HCT116 (cell line): Measurements from ENCODE around the gene CMBL.

ENCODE experiments used
- CTCF ChIP-seq, 3 experiments: fragments of 200-600 bp in 1 of 3; sonication (generic) in 1 of 3; IDR thresholded peaks in 2 of 3; conservative IDR thresholded peaks in 1 of 3; 2 replicates each; pipeline ENCODE4 v1.5.1; 2012 to 2017; ENCODE audit warnings: low read depth in 2 of 3, low read length in 2 of 3, antibody characterized with exemption in 1 of 3, borderline replicate concordance in 1 of 3, control low read depth in 1 of 3, mild to moderate bottlenecking in 1 of 3, mixed read lengths in 1 of 3, mixed run types in 1 of 3, moderate library complexity in 1 of 3; ENCODE audit not compliant: insufficient read depth in 1 of 3
- EZH2 ChIP-seq: fragments of 200-600 bp; sonication (generic); IDR thresholded peaks from 2 replicates; pipeline ENCODE4 v1.6.1; 2017; ENCODE audit warnings: antibody characterized with exemption, mixed run types
- POLR2A ChIP-seq: IDR thresholded peaks from 2 replicates; pipeline ENCODE4 v1.7.0; 2011; ENCODE audit warnings: borderline replicate concordance; ENCODE audit not compliant: insufficient read depth, insufficient read length; ENCODE audit errors: extremely low read depth
- POLR2AphosphoS5 ChIP-seq: IDR thresholded peaks from 2 replicates; pipeline ENCODE4 v1.6.1; 2011; ENCODE audit warnings: mild to moderate bottlenecking, low read depth, low read length, moderate library complexity
- TF ChIP-seq, protein P1 (sequence below): IDR thresholded peaks from 2 replicates; pipeline ENCODE4 v1.6.1; 2012; ENCODE audit warnings: low read depth

DNA sequence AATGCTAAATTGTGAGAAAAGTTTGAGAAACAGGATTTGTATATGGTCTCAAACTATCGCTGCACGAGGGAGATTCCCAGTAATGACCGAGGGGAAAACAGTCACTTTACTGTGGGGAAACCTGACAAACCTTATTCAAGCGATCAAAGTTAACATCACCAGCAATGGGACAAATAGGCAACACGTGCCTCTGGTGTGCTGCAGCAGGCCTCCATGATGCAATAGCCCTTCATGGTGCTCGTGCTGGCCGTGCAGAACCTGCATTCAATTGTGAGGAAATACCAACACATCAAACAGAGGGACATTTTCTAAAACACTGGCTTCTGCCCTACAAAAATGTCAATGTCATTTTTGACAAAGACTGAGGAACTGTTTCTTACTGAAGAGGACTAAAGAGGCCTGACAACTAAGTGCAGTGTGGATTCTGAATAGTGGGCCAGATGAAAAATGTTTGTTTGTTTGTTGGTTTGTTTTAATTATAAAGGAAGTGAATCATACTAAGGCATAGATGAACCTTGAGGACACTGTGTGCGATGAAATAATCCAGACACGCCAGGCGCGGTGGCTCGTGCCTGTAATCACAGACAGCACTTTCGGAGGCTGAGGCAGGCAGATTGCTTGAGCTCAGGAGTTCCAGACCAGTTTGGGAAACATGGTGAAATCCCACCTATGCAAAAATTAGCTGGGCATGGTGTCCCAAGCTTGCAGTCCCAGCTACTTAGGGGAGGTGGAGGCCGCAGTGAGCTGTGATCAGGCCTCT, 28.2 kb upstream of the CMBL start:
- no peak for TF ChIP-seq CTCF (IDR thresholded peaks at IDR 0.05 in 2 of 3, conservative IDR thresholded peaks at IDR 0.05 in 1 of 3; ENCODE audit: borderline replicate concordance in 1 of 3, insufficient read depth in 1 of 3, low read depth in 2 of 3, low read length in 2 of 3)
- no peak for TF ChIP-seq POLR2AphosphoS5
- TF ChIP-seq EZH2: no peak
- TF ChIP-seq POLR2A: no peak
- TF ChIP-seq, protein P1, sequence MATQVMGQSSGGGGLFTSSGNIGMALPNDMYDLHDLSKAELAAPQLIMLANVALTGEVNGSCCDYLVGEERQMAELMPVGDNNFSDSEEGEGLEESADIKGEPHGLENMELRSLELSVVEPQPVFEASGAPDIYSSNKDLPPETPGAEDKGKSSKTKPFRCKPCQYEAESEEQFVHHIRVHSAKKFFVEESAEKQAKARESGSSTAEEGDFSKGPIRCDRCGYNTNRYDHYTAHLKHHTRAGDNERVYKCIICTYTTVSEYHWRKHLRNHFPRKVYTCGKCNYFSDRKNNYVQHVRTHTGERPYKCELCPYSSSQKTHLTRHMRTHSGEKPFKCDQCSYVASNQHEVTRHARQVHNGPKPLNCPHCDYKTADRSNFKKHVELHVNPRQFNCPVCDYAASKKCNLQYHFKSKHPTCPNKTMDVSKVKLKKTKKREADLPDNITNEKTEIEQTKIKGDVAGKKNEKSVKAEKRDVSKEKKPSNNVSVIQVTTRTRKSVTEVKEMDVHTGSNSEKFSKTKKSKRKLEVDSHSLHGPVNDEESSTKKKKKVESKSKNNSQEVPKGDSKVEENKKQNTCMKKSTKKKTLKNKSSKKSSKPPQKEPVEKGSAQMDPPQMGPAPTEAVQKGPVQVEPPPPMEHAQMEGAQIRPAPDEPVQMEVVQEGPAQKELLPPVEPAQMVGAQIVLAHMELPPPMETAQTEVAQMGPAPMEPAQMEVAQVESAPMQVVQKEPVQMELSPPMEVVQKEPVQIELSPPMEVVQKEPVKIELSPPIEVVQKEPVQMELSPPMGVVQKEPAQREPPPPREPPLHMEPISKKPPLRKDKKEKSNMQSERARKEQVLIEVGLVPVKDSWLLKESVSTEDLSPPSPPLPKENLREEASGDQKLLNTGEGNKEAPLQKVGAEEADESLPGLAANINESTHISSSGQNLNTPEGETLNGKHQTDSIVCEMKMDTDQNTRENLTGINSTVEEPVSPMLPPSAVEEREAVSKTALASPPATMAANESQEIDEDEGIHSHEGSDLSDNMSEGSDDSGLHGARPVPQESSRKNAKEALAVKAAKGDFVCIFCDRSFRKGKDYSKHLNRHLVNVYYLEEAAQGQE: no peak
